Ovary (tissue), 9 donors: ENCODE data around the gene C12orf75. TPM values are rescaled to one million over a fixed set of nuclear protein-coding genes. Genes with fewer than 3 reads are reported as not detected.

Experiments
- DNase-seq, 5 donors: peaks; one replicate each; pipeline ENCODE4 v3.0.0-alpha.2; 2019 to 2020
- H3K27ac ChIP-seq, 2 donors: fragments of 200-600 bp; one replicate each; pipeline versions ENCODE4 v1.5.1 to v1.8.0; 2019 to 2022
- H3K27me3 ChIP-seq: fragments of 200-600 bp; one replicate; pipeline ENCODE4 v1.8.0; 2022
- H3K36me3 ChIP-seq: fragments of 200-600 bp; sonication (generic); one replicate; pipeline ENCODE4 v1.5.1; 2019
- H3K4me1 ChIP-seq: one replicate; pipeline ENCODE4 v1.8.1; 2013; ENCODE audit warnings: mild to moderate bottlenecking, moderate library complexity; ENCODE audit not compliant: insufficient read depth
- H3K4me3 ChIP-seq: fragments of 200-600 bp; sonication (generic); one replicate; pipeline ENCODE4 v1.5.1; 2017
- H3K9me3 ChIP-seq, 2 donors: fragments of 200-600 bp in 1 of 2; sonication (generic) in 1 of 2; one replicate each; pipeline versions ENCODE4 v1.5.1 to v1.8.1; 2013 to 2019; ENCODE audit warnings: mild to moderate bottlenecking in 1 of 2, moderate library complexity in 1 of 2
- EP300 ChIP-seq: sonication (generic); formaldehyde crosslinking; IDR thresholded peaks from one replicate; pipeline ENCODE4 v1.6.1; 2017; ENCODE audit warnings: antibody characterized with exemption
- POLR2A ChIP-seq: fragments of 450-650 bp; IDR thresholded peaks from one replicate; pipeline ENCODE4 v1.6.1; 2017; ENCODE audit warnings: antibody characterized with exemption, mild to moderate bottlenecking, moderate library complexity
- WGBS, 3 donors: extraction: QIAGEN DNeasy Blood & Tissue Kit in 1 of 3; methylation state at CpG; one replicate each; pipeline versions ENCODE4 v1.1.5 to v1.1.7; 2013 to 2017; 5-methylcytosine and 5-hydroxymethylcytosine counted together
- intact Hi-C, 4 donors: fragments of 100-400 bp; cut with DNase I; formaldehyde crosslinking; loops; one replicate each; pipeline versions ENCODE4 v1.11.0 to v1.15.1; 2022 to 2023
- polyA plus RNA-seq, 2 donors: library from polyadenylated mRNA; stranded (reverse); fragments of 200-250 nt in 1 of 2; fragments of 350-450 nt in 1 of 2; fragmentation: Illumina TruSeq in 1 of 2; extraction: RNeasy Lipid Tissue Mini Kit (QIAGEN cat#74804) in 1 of 2; gene quantifications; one replicate each; pipeline ENCODE4 v1.2.3, GENCODE V29; 2013 to 2014
- total RNA-seq, 7 donors: library from RNA; depleted of rRNA in 2 of 7; stranded (reverse); fragments of >200 nt in 2 of 7; fragmentation: NEBNext Ultra II Directional in 3 of 7; extraction: Animal tissue kit (Norgen Biotek cat#: 25700) in 3 of 7; gene quantifications; one replicate each; pipeline versions ENCODE4 v1.1.0 to v1.2.4, GENCODE V29; 2016 to 2023
- TF ChIP-seq, protein P1 (sequence below), 3 donors: fragments of 450-650 bp in 2 of 3; fragments of 200-600 bp in 1 of 3; IDR thresholded peaks; one replicate each; pipeline versions ENCODE4 v1.5.1 to v1.8.0; 2016 to 2022; ENCODE audit warnings: antibody characterized with exemption in 3 of 3, mild to moderate bottlenecking in 1 of 3
- donor health status: DM: no; HTN: no; CAD: no; lungs with moderate emphysema.
- donor health status: DM: no; HTN: no; CAD: no.
- donor health status: Bipolar disorder and iron deficiency.
- donor health status: DM: yes; HTN: yes; CAD: no.
- donor health status: DM: no; HTN: no; CAD: no.
- donor health status: DM: yes; HTN: yes; CAD: no.

The C12orf75 gene
- total and polyA plus RNA-seq, 9 donors = 3.3 to 83.9 (median 5.6) TPM

DNA sequence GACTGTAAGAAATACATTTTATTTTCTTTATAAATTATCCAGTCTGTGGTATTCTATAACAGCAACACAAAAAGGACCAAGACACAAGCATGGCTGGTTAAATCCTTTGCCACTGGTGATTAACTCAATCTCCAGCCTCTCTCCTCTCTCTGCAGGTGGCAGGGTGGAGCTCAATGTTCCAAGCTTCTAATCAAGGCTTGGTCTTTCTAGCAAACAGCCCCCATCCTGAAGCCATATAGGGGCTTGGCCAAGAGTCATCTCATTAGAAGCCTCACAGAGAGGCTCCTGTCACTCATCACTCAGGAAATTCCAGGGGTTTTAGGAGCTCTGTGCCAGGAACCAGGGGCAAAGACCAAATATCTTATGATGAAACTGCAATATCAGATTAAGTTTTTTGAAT is 12.0 kb downstream of the C12orf75 start:
- Histone ChIP-seq H3K4me3 (no peak overlapping the region), H3K4me1 (no peaks in the 10 kb centered on the region), H3K9me3 (no peaks in the 10 kb centered on the region), H3K27me3 (no peaks in the 10 kb centered on the region), H3K36me3 (no peaks in the 10 kb centered on the region), H3K27ac (no peak overlapping the region)
- TF ChIP-seq, protein P1, sequence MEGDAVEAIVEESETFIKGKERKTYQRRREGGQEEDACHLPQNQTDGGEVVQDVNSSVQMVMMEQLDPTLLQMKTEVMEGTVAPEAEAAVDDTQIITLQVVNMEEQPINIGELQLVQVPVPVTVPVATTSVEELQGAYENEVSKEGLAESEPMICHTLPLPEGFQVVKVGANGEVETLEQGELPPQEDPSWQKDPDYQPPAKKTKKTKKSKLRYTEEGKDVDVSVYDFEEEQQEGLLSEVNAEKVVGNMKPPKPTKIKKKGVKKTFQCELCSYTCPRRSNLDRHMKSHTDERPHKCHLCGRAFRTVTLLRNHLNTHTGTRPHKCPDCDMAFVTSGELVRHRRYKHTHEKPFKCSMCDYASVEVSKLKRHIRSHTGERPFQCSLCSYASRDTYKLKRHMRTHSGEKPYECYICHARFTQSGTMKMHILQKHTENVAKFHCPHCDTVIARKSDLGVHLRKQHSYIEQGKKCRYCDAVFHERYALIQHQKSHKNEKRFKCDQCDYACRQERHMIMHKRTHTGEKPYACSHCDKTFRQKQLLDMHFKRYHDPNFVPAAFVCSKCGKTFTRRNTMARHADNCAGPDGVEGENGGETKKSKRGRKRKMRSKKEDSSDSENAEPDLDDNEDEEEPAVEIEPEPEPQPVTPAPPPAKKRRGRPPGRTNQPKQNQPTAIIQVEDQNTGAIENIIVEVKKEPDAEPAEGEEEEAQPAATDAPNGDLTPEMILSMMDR (IDR thresholded peaks at IDR 0.05) = no peak
- no peak for DNase-seq
- intact Hi-C loops = no loop called here

DNA sequence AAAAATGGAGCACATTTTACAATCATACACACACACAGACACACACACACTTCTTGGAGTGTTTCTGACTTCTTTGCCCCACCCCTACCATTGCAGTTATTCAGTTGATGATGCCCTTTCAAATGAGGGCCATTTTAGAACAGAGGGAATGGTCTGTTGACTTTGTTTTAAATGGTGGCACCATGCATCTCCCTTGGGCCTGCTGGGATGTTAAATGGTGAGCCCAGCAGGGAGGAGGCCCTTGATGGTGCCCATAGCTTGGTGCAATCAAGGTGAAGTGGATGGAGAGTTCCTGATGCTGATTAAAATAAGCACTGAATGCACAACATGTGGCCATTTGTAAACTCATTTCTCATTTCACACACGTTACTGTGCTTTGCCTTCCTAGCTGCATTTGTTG is 13.3 kb downstream of the C12orf75 start:
- no peak for DNase-seq
- Histone ChIP-seq H3K36me3 (no peaks in the 10 kb centered on the region), H3K9me3 (no peaks in the 10 kb centered on the region), H3K27ac (no peak overlapping the region), H3K4me3 (no peak overlapping the region), H3K27me3 (no peaks in the 10 kb centered on the region), H3K4me1 (no peaks in the 10 kb centered on the region)
- WGBS, 3 donors = 91 to 94% (median 93%) methylated on average over 1 of the region's 1 CpG
- intact Hi-C loops = no loop called here
- TF ChIP-seq POLR2A (no peak), EP300 (no peak)
- TF ChIP-seq, protein P1 (IDR thresholded peaks at IDR 0.05) = no peak

DNA sequence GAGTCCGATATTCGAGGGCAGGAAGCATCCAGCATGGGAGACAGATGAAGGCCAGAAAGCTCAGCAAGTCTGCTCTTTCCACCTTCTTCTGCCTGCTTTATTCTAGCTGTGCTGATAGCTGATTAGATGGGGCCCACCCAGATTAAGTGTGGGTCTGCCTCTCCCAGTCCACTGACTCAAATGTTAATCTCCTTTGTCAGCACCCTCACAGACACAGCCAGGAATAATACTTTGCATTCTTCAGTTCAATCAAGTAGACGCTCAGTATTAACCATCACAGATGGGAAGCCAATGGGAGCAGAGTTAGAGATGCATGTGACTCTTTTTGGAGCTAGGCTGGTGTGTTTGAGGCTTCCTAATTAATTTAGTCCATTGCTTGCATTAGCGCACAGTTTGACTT is 17.0 kb downstream of the C12orf75 start:
- no peaks in the 10 kb centered on the region for H3K36me3 ChIP-seq
- TF ChIP-seq POLR2A = no peak
- TF ChIP-seq, protein P1 (IDR thresholded peaks at IDR 0.05) = no peak
- no peak for TF ChIP-seq EP300
- WGBS, 3 donors = 95% methylated on average over 4 of the region's 4 CpGs
- H3K9me3 ChIP-seq = no peaks in the 10 kb centered on the region
- no peaks in the 10 kb centered on the region for H3K27me3 ChIP-seq
- H3K4me1 ChIP-seq = no peaks in the 10 kb centered on the region
- intact Hi-C loops = no loop called here
- DNase-seq = no peak
- no peak overlapping the region for H3K27ac ChIP-seq
- H3K4me3 ChIP-seq = no peak overlapping the region

DNA sequence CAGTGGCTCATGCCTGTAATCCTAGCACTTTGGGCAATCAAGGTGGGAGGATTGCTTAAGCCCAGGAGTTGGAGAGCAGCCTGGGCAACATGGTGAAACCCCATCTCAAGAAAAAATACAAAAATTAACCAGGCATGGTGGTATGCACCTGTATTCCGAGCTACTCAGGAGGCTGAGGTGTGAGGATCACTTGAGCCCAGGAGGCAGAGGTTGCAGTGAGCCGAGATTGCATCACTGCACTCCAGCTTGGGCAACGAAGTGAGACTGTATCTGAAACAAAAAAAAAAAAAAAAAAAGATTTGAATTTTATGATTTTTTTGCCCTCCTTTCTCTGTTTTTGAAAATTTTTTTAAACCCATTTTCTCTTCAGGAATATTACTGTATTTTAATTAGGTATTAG is 17.7 kb downstream of the C12orf75 start:
- Histone ChIP-seq H3K4me3 (no peak overlapping the region), H3K27me3 (no peaks in the 10 kb centered on the region), H3K36me3 (no peaks in the 10 kb centered on the region), H3K27ac (no peak overlapping the region), H3K4me1 (no peaks in the 10 kb centered on the region), H3K9me3 (no peaks in the 10 kb centered on the region)
- 85 to 96% (median 95%) methylated on average over 3 of the region's 3 CpGs for WGBS, 3 donors
- intact Hi-C loops = no loop called here
- no peak for DNase-seq
- TF ChIP-seq, protein P1 (IDR thresholded peaks at IDR 0.05) = no peak
- no peak for TF ChIP-seq EP300
- TF ChIP-seq POLR2A = no peak

DNA sequence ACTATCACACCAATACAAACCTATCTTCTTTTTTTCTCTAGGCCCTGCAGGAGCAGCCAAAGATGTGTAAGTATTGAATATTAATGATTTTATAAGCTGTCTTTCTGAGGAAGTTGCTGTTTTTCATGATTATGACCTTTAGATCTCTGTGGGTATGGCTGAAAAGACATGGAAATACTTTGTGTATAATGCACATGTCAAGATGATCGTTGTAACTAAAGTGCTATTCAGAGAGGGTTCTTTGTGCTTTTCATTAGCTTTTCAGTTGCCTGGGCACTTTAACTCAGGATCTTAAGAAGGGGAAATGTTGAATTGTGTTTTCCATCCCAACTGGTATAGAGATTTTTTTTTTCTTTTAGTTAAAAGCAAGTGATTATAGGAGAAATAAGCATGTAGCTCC is 18.1 kb downstream of the C12orf75 start:
- Histone ChIP-seq H3K4me3 (no peak overlapping the region), H3K9me3 (no peaks in the 10 kb centered on the region), H3K27me3 (no peaks in the 10 kb centered on the region), H3K4me1 (no peaks in the 10 kb centered on the region), H3K27ac (no peak overlapping the region), H3K36me3 (no peaks in the 10 kb centered on the region)
- 75 to 84% (median 81%) methylated on average over 1 of the region's 1 CpG for WGBS, 3 donors
- intact Hi-C loops = no loop called here
- DNase-seq = no peak
- TF ChIP-seq EP300 (no peak), POLR2A (no peak)
- TF ChIP-seq, protein P1 (IDR thresholded peaks at IDR 0.05) = no peak
